ENCODE measurements around the gene AGTR1.

DNA sequence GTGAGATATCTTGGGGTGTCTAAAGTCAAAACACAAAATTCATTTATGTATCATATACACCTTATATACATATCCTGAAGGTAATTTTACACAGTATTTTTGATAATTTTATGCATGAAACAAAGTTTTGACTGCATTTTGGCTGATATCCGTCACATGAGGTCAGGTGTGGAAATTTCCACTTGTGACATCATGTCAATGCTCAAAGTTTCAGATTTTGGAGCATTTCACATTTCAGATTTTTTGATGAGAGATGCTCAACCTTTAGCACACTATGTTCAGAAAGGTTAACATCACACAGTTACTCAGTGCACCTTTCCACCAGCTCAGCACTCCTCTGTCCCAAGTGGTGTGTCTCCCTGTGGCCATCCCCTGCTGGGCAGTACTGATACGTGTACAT is 92.2 kb downstream of the AGTR1 start:
- TF ChIP-seq, protein P1, sequence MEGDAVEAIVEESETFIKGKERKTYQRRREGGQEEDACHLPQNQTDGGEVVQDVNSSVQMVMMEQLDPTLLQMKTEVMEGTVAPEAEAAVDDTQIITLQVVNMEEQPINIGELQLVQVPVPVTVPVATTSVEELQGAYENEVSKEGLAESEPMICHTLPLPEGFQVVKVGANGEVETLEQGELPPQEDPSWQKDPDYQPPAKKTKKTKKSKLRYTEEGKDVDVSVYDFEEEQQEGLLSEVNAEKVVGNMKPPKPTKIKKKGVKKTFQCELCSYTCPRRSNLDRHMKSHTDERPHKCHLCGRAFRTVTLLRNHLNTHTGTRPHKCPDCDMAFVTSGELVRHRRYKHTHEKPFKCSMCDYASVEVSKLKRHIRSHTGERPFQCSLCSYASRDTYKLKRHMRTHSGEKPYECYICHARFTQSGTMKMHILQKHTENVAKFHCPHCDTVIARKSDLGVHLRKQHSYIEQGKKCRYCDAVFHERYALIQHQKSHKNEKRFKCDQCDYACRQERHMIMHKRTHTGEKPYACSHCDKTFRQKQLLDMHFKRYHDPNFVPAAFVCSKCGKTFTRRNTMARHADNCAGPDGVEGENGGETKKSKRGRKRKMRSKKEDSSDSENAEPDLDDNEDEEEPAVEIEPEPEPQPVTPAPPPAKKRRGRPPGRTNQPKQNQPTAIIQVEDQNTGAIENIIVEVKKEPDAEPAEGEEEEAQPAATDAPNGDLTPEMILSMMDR (IDR thresholded peaks at IDR 0.05 in 8 of 11, conservative IDR thresholded peaks at IDR 0.05 in 3 of 11), result no peak
- no peak for TF ChIP-seq POLR2A (IDR thresholded peaks at IDR 0.05)
